GM19351 (cell line): ENCODE data around the gene WTIP.

Experiments
- ATAC-seq: cut with Tn5 transposase; IDR thresholded peaks from one replicate; pipeline ENCODE4 v1.9.1; 2021; ENCODE audit warnings: mild to moderate bottlenecking, moderate library complexity; ENCODE audit not compliant: unreplicated experiment

The WTIP gene

DNA sequence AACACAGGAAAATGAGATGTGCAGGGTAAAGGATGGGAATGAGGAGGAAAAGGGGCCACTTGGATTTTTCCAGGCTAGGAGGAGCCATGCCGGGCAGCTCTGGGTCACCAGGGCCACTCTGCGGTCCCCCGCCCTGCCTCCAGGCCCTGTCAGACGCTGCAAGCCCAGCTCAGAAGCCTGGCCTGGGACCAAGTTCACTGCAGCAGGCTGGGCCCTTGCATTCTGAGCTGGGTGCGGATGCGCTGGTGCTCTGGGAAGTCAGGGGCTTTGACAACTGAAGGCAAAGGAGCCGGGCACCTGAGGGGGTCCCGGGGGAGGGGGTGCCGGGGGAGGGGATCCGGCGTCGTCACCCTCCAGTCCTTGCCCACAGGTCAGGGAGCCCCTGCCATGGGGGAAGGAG lies 77.5 kb downstream of the WTIP start:
- no peak for ATAC-seq

DNA sequence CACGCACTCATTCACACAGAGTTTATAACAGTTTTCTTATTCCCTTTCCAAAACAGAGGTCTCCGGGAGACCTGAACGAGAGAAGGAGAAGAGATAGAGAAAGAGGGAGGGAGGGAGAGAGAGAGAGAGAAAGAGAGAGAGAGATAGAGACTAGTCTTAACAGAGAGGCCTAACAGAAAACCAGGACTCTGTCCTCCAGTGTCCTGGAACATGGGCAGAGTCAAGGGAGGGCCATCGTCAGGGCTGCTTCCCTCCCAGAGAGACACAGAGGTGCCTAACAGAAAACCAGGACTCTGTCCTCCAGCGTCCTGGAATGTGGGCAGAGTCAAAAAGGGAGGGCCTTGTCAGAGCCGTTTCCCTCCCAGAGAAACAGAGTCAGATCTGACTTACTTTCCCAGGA lies 78.7 kb downstream of the WTIP start:
- no peak for ATAC-seq
